Activated T-helper 2 cell treated with anti-CD3 and anti-CD28 coated beads, Interferon-gamma antibody, Interleukin-2, Interleukin-4, amounts not matched to agents 10 μg/mL and 5 μg/mL and 100 μg/mL, durations not matched to agents 14 hours and 24 hours and 36 hours (primary cell): ENCODE measurements around the gene PIEZO2. TPM values are rescaled to one million over a fixed set of nuclear protein-coding genes. Genes with fewer than 3 reads are reported as not detected.

ENCODE experiments used
- DNase-seq: peaks from one replicate; pipeline ENCODE4 v3.0.0; 2021; ENCODE audit warnings: low spot score
- H3K27ac Mint-ChIP-seq: one replicate; pipeline ENCODE4 v1.8.0; 2021; ENCODE audit warnings: mixed read lengths
- H3K27me3 Mint-ChIP-seq: one replicate; pipeline ENCODE4 v1.8.0; 2021; ENCODE audit warnings: low read depth, mixed read lengths
- H3K36me3 Mint-ChIP-seq: one replicate; pipeline ENCODE4 v1.8.0; 2021; ENCODE audit warnings: low read depth, mixed read lengths
- H3K4me1 Mint-ChIP-seq: one replicate; pipeline ENCODE4 v1.8.0; 2021; ENCODE audit warnings: low read depth, mixed read lengths
- H3K4me3 Mint-ChIP-seq: one replicate; pipeline ENCODE4 v1.8.0; 2021; ENCODE audit warnings: low read depth, mild to moderate bottlenecking, moderate library complexity, mixed read lengths
- H3K9me3 Mint-ChIP-seq: one replicate; pipeline ENCODE4 v1.8.0; 2021; ENCODE audit warnings: mixed read lengths
- intact Hi-C: fragments of 100-400 bp; cut with micrococcal nuclease; formaldehyde crosslinking; loops from one replicate; pipeline ENCODE4 v1.15.1; 2023
- total RNA-seq: library from RNA; stranded (reverse); gene quantifications from 2 replicates; pipeline ENCODE4 v1.2.3, GENCODE V29; 2022

The PIEZO2 gene
- total RNA-seq, 1 donor from 2014 or later, result not detected

- no peaks in the 10 kb centered on the region for H3K4me1 Mint-ChIP-seq
- H3K9me3 Mint-ChIP-seq, result no peaks in the 10 kb centered on the region
- H3K27me3 Mint-ChIP-seq, result no peaks in the 10 kb centered on the region
- H3K36me3 Mint-ChIP-seq, result no peaks in the 10 kb centered on the region
- intact Hi-C loops, result no loop called here
- H3K27ac Mint-ChIP-seq, result no peak overlapping the region
- no peak for DNase-seq
- H3K4me3 Mint-ChIP-seq, result no peak overlapping the region
These were observed 84.5 kb downstream of the PIEZO2 start for GRCh38 chr18:11064727-11065460.

- no peaks in the 10 kb centered on the region for H3K4me1 Mint-ChIP-seq
- H3K36me3 Mint-ChIP-seq, result no peaks in the 10 kb centered on the region
- no peak for DNase-seq
- H3K9me3 Mint-ChIP-seq, result no peaks in the 10 kb centered on the region
- no peaks in the 10 kb centered on the region for H3K27me3 Mint-ChIP-seq
- no peak overlapping the region for H3K27ac Mint-ChIP-seq
- H3K4me3 Mint-ChIP-seq, result no peak overlapping the region
- intact Hi-C loops, result no loop called here
These were observed 85.3 kb downstream of the PIEZO2 start for GRCh38 chr18:11064106-11064505.

GRCh38 chr18:11055721-11056120, 93.6 kb downstream of the PIEZO2 start:
- Mint-ChIP-seq H3K4me3 (no peak overlapping the region), H3K27ac (no peak overlapping the region), H3K36me3 (no peaks in the 10 kb centered on the region), H3K4me1 (no peaks in the 10 kb centered on the region), H3K27me3 (no peaks in the 10 kb centered on the region), H3K9me3 (no peaks in the 10 kb centered on the region)
- intact Hi-C loops, result no loop called here
- no peak for DNase-seq

DNA sequence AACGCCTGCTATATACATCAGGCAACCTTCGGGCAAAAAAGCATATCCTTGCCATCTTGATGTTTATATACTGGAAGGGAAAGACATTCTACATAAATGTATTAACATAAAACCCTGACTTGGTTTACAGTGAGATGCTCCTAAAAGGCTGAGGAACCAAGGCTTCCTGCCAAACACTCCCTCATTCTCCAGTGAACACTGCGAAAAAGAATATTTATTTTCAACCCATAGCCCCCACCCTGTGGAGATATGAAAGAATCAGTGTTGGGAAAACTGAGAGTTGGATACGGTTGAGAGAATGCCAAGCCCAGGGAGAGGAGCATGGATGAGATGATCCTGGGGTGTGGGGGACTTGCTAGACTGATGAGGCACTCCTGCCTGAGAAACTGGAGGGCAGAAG, 94.9 kb downstream of the PIEZO2 start:
- Mint-ChIP-seq H3K36me3 (no peaks in the 10 kb centered on the region), H3K27me3 (no peaks in the 10 kb centered on the region), H3K4me3 (no peak overlapping the region), H3K27ac (no peak overlapping the region), H3K4me1 (no peaks in the 10 kb centered on the region), H3K9me3 (no peaks in the 10 kb centered on the region)
- intact Hi-C loops, result no loop called here
- DNase-seq, result no peak

DNA sequence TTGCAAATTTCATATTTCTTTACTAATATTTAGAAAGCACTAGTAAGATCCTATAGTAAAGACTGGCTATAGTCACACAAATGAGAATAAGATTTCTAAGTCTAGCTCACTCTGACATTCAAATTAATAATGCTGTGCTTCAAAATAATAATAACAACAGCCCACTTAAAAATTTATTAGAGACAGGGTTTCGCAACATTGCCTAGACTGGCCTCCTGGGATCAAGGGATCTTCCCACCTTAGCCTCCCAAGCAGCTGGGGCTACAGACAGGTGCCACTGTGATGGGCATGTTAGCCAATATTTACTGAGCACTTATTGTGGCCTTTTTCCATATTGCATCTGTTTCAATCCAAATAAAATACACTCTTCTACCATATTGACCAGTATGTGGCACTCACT, 96.1 kb downstream of the PIEZO2 start:
- intact Hi-C loops, result no loop called here
- Mint-ChIP-seq H3K36me3 (no peaks in the 10 kb centered on the region), H3K27me3 (no peaks in the 10 kb centered on the region), H3K9me3 (no peaks in the 10 kb centered on the region), H3K27ac (no peak overlapping the region), H3K4me3 (no peak overlapping the region), H3K4me1 (no peaks in the 10 kb centered on the region)
- no peak for DNase-seq

GRCh38 chr18:11052800-11053199, 96.6 kb downstream of the PIEZO2 start:
- no peaks in the 10 kb centered on the region for H3K36me3 Mint-ChIP-seq
- no peaks in the 10 kb centered on the region for H3K27me3 Mint-ChIP-seq
- H3K27ac Mint-ChIP-seq, result no peak overlapping the region
- no peaks in the 10 kb centered on the region for H3K4me1 Mint-ChIP-seq
- intact Hi-C loops, result no loop called here
- no peak for DNase-seq
- H3K9me3 Mint-ChIP-seq, result no peaks in the 10 kb centered on the region
- no peak overlapping the region for H3K4me3 Mint-ChIP-seq

DNA sequence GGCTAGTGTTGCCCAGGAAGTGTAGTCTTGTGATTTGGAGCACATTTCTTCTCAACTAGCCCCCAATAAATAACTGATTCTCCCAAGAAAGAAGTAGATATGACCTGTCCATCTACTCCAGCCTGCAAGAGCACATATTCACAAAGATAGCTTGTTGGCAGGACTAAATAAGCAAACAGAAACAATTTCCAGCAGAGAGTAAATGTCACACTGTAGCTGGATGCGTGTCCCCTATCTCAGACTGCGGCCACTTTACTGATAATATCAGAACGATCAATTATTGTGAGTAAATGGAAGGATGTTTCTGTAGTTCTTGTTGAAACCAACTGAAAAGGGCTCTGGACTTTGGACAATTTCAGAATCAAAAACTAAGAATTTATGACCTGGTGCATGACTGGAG, 97.9 kb downstream of the PIEZO2 start:
- Mint-ChIP-seq H3K36me3 (no peaks in the 10 kb centered on the region), H3K9me3 (no peaks in the 10 kb centered on the region), H3K4me1 (no peaks in the 10 kb centered on the region), H3K27ac (no peak overlapping the region), H3K27me3 (no peaks in the 10 kb centered on the region), H3K4me3 (no peak overlapping the region)
- intact Hi-C loops, result no loop called here
- DNase-seq, result no peak

DNA sequence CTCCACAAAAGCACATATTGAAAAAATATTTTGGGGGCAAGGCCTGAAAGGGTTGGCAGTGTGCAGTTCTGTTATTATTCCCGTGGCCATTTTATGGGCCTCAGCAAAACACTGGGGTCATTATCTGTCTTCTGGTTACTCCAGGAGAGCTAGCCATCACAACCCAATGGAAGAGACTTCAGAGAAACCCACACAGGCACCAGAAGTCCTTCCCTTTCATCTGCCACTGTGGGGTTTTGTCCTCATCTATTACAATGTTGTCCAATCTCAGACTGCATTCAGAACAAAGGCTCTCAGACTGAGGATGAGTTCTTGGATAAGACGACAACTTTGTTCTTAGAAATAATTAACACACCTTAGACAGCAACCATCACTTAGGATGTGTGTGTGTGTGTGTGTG, 98.4 kb downstream of the PIEZO2 start:
- Mint-ChIP-seq H3K27ac (no peak overlapping the region), H3K36me3 (no peaks in the 10 kb centered on the region), H3K4me3 (no peak overlapping the region), H3K9me3 (no peaks in the 10 kb centered on the region), H3K27me3 (no peaks in the 10 kb centered on the region), H3K4me1 (no peaks in the 10 kb centered on the region)
- DNase-seq, result no peak
- intact Hi-C loops, result no loop called here

DNA sequence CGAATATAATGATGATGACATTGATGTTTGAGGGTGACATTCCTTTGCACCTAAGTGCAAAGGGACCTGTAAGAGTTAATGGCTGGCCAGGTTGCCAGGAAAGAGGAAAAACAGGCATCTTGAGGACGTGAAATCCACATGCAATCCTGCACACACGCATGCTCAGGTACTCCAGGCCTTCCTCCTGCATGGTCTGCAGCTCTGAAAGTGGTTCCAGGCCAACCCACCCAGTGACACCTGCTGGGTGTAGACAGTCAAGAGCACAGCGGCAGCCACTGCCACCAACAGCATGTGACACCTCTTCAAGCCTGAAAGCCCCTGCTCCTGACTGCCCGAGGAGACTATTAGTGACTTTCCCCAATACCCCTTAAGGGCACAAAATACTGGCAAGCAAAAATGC, 101.6 kb downstream of the PIEZO2 start:
- intact Hi-C loops, result no loop called here
- DNase-seq, result no peak
- no peaks in the 10 kb centered on the region for H3K36me3 Mint-ChIP-seq

DNA sequence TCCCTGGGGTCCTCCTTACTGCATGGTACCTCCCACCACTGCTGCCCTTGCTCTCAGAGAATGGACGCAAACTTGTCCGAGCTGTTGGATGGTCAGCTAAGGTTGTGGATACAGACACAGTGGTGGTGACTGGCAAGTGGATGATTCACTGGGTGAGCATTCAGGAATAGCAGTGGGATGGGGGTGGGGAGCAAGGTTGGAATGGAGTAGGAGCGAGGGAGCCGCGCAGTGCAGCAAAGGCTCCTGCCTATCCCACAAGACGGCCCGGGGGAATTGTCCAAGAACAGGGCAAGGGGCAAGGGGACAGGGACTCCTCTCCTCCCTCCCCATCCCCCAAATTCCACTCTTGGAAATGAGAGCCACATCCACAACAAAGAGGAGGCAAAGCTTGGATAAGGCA, 102.2 kb downstream of the PIEZO2 start:
- no peaks in the 10 kb centered on the region for H3K27me3 Mint-ChIP-seq
- H3K9me3 Mint-ChIP-seq, result no peaks in the 10 kb centered on the region
- intact Hi-C loops, result no loop called here
- no peak overlapping the region for H3K27ac Mint-ChIP-seq
- H3K4me3 Mint-ChIP-seq, result no peak overlapping the region
- H3K4me1 Mint-ChIP-seq, result no peaks in the 10 kb centered on the region
- H3K36me3 Mint-ChIP-seq, result no peaks in the 10 kb centered on the region
- no peak for DNase-seq

More for the DNA sequence above, 101.6 kb downstream of the PIEZO2 start:
- H3K27me3 Mint-ChIP-seq, result no peaks in the 10 kb centered on the region
- H3K9me3 Mint-ChIP-seq, result no peaks in the 10 kb centered on the region
- no peaks in the 10 kb centered on the region for H3K4me1 Mint-ChIP-seq
- no peak overlapping the region for H3K27ac Mint-ChIP-seq
- H3K4me3 Mint-ChIP-seq, result no peak overlapping the region

- no peaks in the 10 kb centered on the region for H3K27me3 Mint-ChIP-seq
- H3K4me3 Mint-ChIP-seq, result no peak overlapping the region
- H3K4me1 Mint-ChIP-seq, result no peaks in the 10 kb centered on the region
- no peak overlapping the region for H3K27ac Mint-ChIP-seq
- H3K9me3 Mint-ChIP-seq, result no peaks in the 10 kb centered on the region
- no peak for DNase-seq
- intact Hi-C loops, result no loop called here
- no peaks in the 10 kb centered on the region for H3K36me3 Mint-ChIP-seq
These were observed 103.2 kb downstream of the PIEZO2 start for GRCh38 chr18:11046140-11046539.

GRCh38 chr18:11043694-11044093, 105.7 kb downstream of the PIEZO2 start:
- Mint-ChIP-seq H3K4me3 (no peak overlapping the region), H3K27ac (no peak overlapping the region), H3K4me1 (no peaks in the 10 kb centered on the region), H3K36me3 (no peaks in the 10 kb centered on the region), H3K9me3 (no peaks in the 10 kb centered on the region), H3K27me3 (no peaks in the 10 kb centered on the region)
- no peak for DNase-seq
- intact Hi-C loops, result no loop called here

DNA sequence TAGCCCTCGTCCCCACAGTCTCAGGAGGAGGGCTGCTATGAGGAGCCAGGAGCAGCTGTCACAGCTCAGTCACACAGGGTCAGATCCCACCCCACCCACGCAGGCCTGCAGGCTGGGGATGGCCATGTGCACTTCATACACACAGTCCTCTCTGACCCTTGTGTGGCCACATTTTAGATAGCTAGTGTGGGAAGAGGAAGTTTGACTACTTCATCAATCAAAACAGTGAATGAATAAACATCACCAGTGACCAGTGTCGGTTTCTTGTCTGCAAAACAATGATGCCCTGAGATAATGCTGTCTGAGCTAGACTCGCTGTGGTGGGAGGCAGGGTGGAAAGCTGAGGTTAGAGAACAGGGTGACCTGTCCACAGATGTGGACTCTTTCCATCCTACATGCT, 107.1 kb downstream of the PIEZO2 start:
- DNase-seq, result no peak
- Mint-ChIP-seq H3K27me3 (no peaks in the 10 kb centered on the region), H3K4me3 (no peak overlapping the region), H3K36me3 (no peaks in the 10 kb centered on the region), H3K27ac (no peak overlapping the region), H3K4me1 (no peaks in the 10 kb centered on the region), H3K9me3 (no peaks in the 10 kb centered on the region)
- intact Hi-C loops, result no loop called here
